GM12864 (cell line): Measurements from ENCODE around the gene ARFGAP1.

Experiments used
- DNase-seq: peaks from one replicate; pipeline ENCODE4 v3.0.0-alpha.2; 2011; ENCODE audit warnings: low read depth
- H3K4me3 ChIP-seq: 2 replicates; pipeline ENCODE4 v1.5.1; 2011; ENCODE audit warnings: mild to moderate bottlenecking, low read depth, low read length, control low read depth
- CTCF ChIP-seq: IDR thresholded peaks from 2 replicates; pipeline ENCODE4 v1.5.1; 2011; ENCODE audit warnings: low read depth, mild to moderate bottlenecking, moderate library complexity, low read length, control low read depth, inconsistent platforms; ENCODE audit errors: missing control alignments

The ARFGAP1 gene

GRCh38 chr20:63282946-63283345 lies 10.3 kb downstream of the ARFGAP1 start:
- H3K4me3 ChIP-seq: no peak overlapping the region
- no peak for TF ChIP-seq CTCF
- DNase-seq: no peak

GRCh38 chr20:63283397-63284082 lies 10.9 kb downstream of the ARFGAP1 start:
- no peak for TF ChIP-seq CTCF
- no peak overlapping the region for H3K4me3 ChIP-seq
- DNase-seq: no peak

GRCh38 chr20:63284083-63284440 lies 11.4 kb downstream of the ARFGAP1 start:
- H3K4me3 ChIP-seq: no peak overlapping the region
- no peak for DNase-seq
- no peak for TF ChIP-seq CTCF

GRCh38 chr20:63284544-63284949 lies 11.9 kb downstream of the ARFGAP1 start:
- no peak for TF ChIP-seq CTCF
- no peak overlapping the region for H3K4me3 ChIP-seq
- DNase-seq: no peak

- H3K4me3 ChIP-seq: no peak overlapping the region
- no peak for TF ChIP-seq CTCF
- no peak for DNase-seq
These were observed 12.4 kb downstream of the ARFGAP1 start for GRCh38 chr20:63284981-63285524.

- no peak overlapping the region for H3K4me3 ChIP-seq
- no peak for DNase-seq
- no peak for TF ChIP-seq CTCF
These were observed 13.3 kb downstream of the ARFGAP1 start for GRCh38 chr20:63285636-63286615.
